IMR-90 (cell line): ENCODE measurements around the gene HGFAC.

Experiments
- CEBPB ChIP-seq: IDR thresholded peaks from 2 replicates; pipeline ENCODE4 v1.6.1; 2012; ENCODE audit warnings: low read depth, low read length, improper control_type of control experiment
- CHD1 ChIP-seq: IDR thresholded peaks from 2 replicates; pipeline ENCODE4 v1.6.1; 2012; ENCODE audit warnings: low read depth, low read length, improper control_type of control experiment
- FOS ChIP-seq: fragments of 150-350 bp; IDR thresholded peaks from 2 replicates; pipeline ENCODE4 v1.6.1; 2016; ENCODE audit warnings: low read depth, low read length
- MAFK ChIP-seq: IDR thresholded peaks from 2 replicates; pipeline ENCODE4 v1.6.1; 2012; ENCODE audit warnings: low read depth, low read length, improper control_type of control experiment
- MAZ ChIP-seq: IDR thresholded peaks from 2 replicates; pipeline ENCODE4 v1.6.1; 2012; ENCODE audit warnings: low read depth, mild to moderate bottlenecking, low read length, improper control_type of control experiment, moderate library complexity, borderline replicate concordance
- MXI1 ChIP-seq: IDR thresholded peaks from 2 replicates; pipeline ENCODE4 v1.6.1; 2012; ENCODE audit warnings: low read depth, mild to moderate bottlenecking, low read length, moderate library complexity, borderline replicate concordance
- NFE2L2 ChIP-seq: fragments of 150-350 bp; IDR thresholded peaks from 2 replicates; pipeline ENCODE4 v1.6.1; 2016; ENCODE audit warnings: low read depth, mild to moderate bottlenecking, low read length
- POLR2A ChIP-seq: IDR thresholded peaks from 2 replicates; pipeline ENCODE4 v1.6.1; 2012; ENCODE audit warnings: mild to moderate bottlenecking, low read depth, low read length
- RAD21 ChIP-seq: IDR thresholded peaks from 2 replicates; pipeline ENCODE4 v1.6.1; 2012; ENCODE audit warnings: low read length, improper control_type of control experiment
- RCOR1 ChIP-seq: IDR thresholded peaks from 2 replicates; pipeline ENCODE4 v1.6.1; 2012; ENCODE audit warnings: mild to moderate bottlenecking, low read length, improper control_type of control experiment; ENCODE audit not compliant: insufficient replicate concordance
- RFX5 ChIP-seq: IDR thresholded peaks from 2 replicates; pipeline ENCODE4 v1.8.0; 2012; ENCODE audit warnings: low read depth, mild to moderate bottlenecking, low read length, moderate library complexity
- SMC3 ChIP-seq: fragments of 150-350 bp; IDR thresholded peaks from 2 replicates; pipeline ENCODE4 v1.6.1; 2016; ENCODE audit warnings: low read depth, mild to moderate bottlenecking, antibody characterized with exemption, low read length, moderate library complexity
- TF ChIP-seq, protein P1 (sequence below): conservative IDR thresholded peaks from 2 replicates; pipeline ENCODE4 v1.5.1; 2012; ENCODE audit warnings: mild to moderate bottlenecking, low read depth, low read length, improper control_type of control experiment
- TF ChIP-seq, protein P2 (sequence below): fragments of 150-350 bp; IDR thresholded peaks from 2 replicates; pipeline ENCODE4 v1.6.1; 2017; ENCODE audit warnings: mild to moderate bottlenecking, antibody characterized with exemption, low read length, low read depth

DNA sequence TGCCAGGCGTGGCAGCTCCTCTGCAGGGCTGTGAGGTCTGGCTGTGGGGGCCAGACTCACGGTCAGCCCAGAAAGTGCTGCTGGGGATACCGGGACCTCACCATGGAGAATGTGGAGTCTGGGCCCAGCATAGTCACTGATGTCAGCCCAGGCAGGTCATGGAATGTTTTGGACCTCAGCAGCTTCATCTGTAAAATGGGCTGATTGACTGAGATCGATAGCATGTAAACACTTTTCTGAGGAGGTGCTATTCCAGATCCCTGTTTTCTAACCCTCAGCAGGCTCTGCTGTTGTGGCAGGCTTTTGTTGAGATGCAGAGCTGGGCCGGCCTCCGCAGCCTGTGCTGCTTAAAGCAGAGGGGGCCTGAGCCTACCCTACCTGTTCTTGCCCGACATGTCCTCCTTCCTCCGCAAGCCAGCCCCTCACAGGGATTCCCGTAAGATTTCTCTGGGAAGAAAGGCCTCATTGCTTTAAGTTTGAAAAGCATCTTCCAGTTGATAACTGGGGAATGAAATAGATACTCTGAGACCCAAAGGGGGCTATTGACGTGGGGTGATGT, 38.3 kb upstream of the HGFAC start:
- TF ChIP-seq SMC3 = no peak
- TF ChIP-seq CEBPB = no peak
- TF ChIP-seq, protein P1, sequence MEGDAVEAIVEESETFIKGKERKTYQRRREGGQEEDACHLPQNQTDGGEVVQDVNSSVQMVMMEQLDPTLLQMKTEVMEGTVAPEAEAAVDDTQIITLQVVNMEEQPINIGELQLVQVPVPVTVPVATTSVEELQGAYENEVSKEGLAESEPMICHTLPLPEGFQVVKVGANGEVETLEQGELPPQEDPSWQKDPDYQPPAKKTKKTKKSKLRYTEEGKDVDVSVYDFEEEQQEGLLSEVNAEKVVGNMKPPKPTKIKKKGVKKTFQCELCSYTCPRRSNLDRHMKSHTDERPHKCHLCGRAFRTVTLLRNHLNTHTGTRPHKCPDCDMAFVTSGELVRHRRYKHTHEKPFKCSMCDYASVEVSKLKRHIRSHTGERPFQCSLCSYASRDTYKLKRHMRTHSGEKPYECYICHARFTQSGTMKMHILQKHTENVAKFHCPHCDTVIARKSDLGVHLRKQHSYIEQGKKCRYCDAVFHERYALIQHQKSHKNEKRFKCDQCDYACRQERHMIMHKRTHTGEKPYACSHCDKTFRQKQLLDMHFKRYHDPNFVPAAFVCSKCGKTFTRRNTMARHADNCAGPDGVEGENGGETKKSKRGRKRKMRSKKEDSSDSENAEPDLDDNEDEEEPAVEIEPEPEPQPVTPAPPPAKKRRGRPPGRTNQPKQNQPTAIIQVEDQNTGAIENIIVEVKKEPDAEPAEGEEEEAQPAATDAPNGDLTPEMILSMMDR = no peak
- TF ChIP-seq POLR2A = no peak
- no peak for TF ChIP-seq RAD21
- TF ChIP-seq RFX5 = no peak
- TF ChIP-seq, protein P2, sequence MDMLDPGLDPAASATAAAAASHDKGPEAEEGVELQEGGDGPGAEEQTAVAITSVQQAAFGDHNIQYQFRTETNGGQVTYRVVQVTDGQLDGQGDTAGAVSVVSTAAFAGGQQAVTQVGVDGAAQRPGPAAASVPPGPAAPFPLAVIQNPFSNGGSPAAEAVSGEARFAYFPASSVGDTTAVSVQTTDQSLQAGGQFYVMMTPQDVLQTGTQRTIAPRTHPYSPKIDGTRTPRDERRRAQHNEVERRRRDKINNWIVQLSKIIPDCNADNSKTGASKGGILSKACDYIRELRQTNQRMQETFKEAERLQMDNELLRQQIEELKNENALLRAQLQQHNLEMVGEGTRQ = no peak
- no peak for TF ChIP-seq CHD1
- TF ChIP-seq MAZ = no peak
- TF ChIP-seq FOS = no peak
- TF ChIP-seq MAFK = no peak
- no peak for TF ChIP-seq RCOR1
- TF ChIP-seq MXI1 = no peak
- TF ChIP-seq NFE2L2 = no peak
